CD4-positive, alpha-beta T cell treated with Interleukin-10 for 1 hour (primary cell): ENCODE results near the gene FHL3.
"Not testable (repeated sequence)": the region's sequence is repeated elsewhere in the genome, so short reads cannot be mapped to it uniquely, and the experiment has no call there.

ENCODE experiments used
- DNase-seq: peaks from one replicate; pipeline ENCODE4 v3.0.0-alpha.2; 2020

FHL3 gene

GRCh38 chr1:37975083-37975482, 30.2 kb downstream of the FHL3 start:
- peak; percentile 21 for DNase-seq

DNA sequence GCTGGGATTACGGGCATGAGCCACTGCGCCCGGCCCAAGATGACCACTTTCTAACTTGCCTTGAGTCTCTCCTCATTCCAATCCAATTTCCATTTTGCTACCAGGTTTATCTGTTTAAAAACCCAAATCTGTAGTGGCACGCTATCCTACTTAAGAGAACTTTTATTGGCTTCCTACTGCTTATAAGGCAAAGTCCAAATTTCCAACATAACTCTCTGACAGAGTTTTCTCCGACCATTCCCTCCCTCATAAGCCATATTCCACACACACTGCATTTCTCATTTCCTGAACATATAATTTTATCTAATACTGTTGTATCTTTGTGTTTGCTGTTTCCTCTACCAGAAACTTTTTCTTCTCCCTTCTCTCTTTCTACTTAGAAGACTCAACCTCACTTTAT, 30.7 kb downstream of the FHL3 start:
- no peak for DNase-seq

DNA sequence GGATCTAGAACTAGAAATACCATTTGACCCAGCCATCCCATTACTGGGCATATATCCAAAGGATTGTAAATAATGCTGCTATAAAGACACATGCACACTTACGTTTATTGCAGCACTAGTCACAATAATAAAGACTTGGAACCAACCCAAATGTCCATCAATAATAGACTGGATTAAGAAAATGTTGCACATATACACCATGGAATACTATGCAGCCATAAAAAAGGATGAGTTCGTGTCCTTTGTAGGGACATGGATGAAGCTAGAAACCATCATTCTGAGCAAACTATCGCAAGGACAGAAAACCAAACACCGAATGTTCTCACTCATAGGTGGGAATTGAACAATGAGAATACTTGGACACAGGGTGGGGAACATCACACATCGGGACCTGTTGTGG, 31.6 kb downstream of the FHL3 start:
- not testable (repeated sequence) for DNase-seq

GRCh38 chr1:37965301-37965700, 40.0 kb downstream of the FHL3 start:
- no peak for DNase-seq

- DNase-seq = not testable (repeated sequence)
Observed at GRCh38 chr1:37964106-37964505, 41.2 kb downstream of the FHL3 start.

DNA sequence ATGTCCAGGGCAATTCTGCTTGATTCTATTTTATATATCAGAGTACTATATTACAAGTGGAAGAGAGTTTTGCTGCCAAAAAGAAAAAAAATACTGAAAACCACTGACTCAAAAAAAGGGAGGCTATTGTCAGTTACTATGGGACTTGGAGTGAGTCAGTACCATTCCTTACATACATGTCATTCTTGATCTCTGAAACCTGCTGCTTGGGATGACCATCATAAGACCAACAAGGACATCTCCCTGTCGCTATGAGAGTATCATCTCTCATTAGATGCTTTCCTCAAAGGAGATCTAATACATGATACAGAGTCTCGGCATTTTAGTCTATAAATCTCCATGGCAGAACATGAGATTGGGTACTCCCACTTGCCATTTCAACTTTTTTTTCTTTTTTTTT, 46.6 kb downstream of the FHL3 start:
- no peak for DNase-seq

GRCh38 chr1:37955685-37956084, 49.6 kb downstream of the FHL3 start:
- DNase-seq = no peak

DNA sequence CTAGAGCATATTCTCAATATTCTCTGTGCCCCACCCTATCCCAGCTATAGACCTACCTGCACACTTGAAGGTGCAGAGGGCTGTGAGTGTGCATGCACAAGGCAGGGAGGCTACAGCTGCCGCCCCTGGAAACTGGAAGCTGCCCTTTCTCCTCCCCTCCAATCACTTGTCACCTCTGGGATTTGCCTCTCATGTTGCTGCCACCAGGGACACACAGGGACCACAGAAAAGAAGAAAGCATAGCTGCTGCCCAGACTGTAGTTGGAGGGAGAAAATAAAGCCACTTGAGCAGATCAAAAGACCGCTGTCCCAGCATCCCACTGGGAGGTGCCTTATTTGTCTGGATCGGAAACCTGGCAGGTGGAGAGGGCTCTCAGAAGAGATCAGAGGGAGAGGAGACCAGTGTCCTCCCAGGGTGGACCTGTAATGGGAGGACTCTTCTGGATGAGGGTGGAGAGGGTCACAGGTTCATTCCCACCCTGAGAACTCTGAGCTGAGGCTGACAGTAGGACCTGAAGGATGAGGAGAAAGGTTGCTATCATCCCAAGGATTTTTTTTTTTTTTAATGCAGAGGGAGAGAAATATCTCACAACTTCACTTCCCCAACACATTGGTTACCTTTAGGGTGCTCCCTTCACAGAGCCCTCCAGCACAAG, 50.9 kb downstream of the FHL3 start:
- DNase-seq = no peak

- no peak for DNase-seq
Observed at GRCh38 chr1:37952738-37953137, 52.6 kb downstream of the FHL3 start.

DNA sequence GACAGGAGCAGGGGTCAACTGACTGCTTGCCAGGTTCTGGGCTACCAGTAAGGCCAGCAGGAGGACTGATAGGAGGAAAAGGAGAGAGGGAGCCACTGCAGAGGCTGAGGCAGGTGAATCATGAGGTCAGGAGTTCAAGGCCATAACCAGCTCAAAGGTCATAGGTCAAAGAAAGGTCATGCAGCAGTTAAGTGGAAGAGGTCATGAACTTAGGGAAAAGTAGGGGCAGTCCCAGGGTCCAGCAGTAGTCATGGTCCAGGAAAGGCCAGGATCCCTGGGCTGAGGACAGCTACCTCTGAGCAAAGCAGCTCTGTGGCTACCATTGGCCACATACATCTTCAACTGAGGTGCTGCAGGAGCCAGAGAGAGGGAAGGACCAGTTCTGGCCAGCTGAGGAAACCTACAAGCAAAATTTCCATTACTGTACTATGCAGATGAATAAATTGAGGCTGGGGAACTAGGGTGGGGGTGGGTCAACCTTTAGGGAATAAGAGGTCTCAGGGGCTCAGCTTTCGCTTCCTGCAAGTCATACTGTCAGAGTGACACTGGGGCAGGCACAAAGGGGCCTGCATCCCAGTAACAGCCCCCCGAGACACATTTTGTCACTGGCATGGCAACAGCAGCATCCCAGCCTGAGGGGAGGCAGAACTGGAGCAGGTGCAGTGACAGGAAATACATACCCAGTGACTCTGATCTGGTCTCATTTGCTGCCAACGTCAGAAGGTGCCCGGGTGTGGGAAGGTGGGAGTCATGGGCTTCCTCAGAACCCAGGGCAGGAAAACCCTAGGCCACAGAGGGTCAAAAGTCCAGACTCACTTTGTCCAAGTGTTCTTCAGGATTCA, 53.3 kb downstream of the FHL3 start:
- DNase-seq = no peak

DNA sequence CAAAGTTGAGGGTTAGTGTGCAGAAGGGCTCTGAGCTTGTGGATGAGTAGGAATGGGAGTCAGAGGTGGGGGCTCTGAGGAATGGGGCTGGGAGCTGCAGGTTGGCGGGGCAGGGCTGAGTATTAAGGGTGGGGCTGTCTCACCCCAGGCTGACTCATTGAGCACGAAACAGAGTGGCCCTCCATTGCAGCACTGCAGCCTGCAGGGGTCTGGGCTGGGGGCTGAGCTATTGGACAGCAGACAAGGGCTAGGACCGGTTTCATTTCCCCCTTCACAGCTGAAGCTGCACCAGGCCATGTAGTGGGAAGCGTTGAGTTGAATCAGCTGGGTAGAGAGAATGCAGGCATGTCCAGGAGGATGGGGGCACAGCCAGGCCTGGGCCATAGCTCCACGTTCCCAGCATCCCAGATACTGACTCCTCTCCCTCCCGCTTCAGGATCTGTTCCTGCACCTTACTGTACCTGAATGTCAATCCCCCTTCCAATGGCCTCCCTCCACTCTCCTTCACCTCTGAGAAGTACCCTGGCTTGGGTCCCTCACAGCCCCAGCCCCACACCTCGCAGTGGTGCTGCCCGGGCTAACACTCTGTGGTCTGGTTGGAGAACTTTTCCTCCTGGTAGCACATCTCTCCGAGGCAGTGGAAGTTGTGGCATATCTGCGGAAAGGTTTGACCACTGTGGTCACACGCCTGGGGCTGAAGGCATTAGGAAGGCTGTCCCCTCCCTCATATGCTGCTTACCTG, 54.1 kb downstream of the FHL3 start:
- DNase-seq = no peak

DNA sequence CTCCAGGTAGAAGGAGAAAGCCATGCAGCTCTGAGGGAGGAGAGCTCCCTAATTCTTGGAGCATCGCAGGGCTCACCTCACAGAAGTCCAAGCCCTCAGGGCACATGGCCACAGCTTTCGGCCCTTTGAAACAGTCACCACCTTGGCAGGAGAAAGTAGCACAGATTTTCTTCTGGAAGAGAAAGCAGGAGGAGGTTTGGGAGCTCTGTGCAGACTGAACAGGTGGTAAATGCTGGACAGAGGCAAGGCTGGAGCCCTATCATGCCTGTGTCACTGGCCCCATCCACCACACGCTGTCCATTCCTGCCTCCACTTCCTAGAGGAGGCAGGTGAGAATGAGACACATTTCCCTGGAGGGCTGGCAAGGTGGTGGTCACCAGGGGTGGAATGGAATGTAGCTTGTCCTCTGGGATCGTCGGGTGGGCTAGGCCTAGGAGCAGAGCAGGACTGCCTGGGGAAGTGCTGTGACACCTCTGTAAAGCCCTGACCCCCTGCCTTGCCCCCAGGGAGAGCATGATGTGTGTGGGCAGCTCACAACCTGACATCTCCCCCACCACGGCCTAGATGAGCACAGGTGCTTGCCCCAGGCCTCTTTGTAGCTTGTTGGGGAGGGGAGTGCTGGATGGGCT, 55.7 kb downstream of the FHL3 start:
- DNase-seq = no peak

- no peak for DNase-seq
Observed at GRCh38 chr1:37948841-37949240, 56.5 kb downstream of the FHL3 start.

- no peak for DNase-seq
Observed at GRCh38 chr1:37948166-37948565, 57.1 kb downstream of the FHL3 start.

DNA sequence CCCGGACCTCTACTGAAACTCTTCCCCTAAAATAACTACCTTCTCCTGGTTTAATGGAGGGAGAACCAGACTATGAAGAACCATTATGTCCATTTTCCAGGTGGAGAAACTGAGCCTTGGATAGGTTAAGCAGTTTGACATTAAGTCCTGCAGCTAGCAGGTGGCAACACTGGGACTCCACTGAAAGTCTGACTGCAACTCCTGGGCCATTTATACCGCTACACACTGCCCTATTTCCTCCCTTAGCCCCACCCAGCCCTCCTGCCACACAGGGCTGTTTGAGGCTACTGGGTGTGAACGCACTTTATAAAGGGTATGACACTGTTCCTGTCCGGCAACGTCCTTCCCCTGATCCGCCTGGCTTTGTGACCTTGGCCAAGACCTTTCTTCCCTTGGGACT, 58.0 kb downstream of the FHL3 start:
- DNase-seq = no peak
